ENCODE measurements around the gene NFKBIE. TPM values are rescaled to one million over a fixed set of nuclear protein-coding genes. Genes with fewer than 3 reads are reported as not detected.

NFKBIE gene
- total RNA-seq, 1 experiment from 2014 or later = 24.9 TPM

- BruUV-seq (replicated peaks) = no TSS peak
- no peak for DNase-seq (ENCODE audit: low read depth, low spot score)
Measured at GRCh38 chr6:44300292-44300823, 35.0 kb upstream of the NFKBIE start.

GRCh38 chr6:44298864-44299263 lies 33.5 kb upstream of the NFKBIE start:
- H3K9me3 ChIP-seq (ENCODE audit: control insufficient read depth, insufficient read depth, low read depth, low read length) = no peaks in the 10 kb centered on the region
- POLR2A ChIA-PET = no interaction called here
- H3K4me1 ChIP-seq (ENCODE audit: control insufficient read depth, insufficient read depth, low read length) = peaks cover 8% of the 10 kb centered on the region; the same call in 1 of the 2 replicates
- no peak overlapping the region for H3K4me3 ChIP-seq (ENCODE audit: low read depth in 2 of 2, low read length in 2 of 2)
- no peak for TF ChIP-seq TCF7L2 (IDR thresholded peaks at IDR 0.05; ENCODE audit: low read depth, low read length)
- peak; percentile 55; the same call in 1 of the 2 replicates for TF ChIP-seq POLR2AphosphoS5 (IDR thresholded peaks at IDR 0.05; ENCODE audit: low read depth, low read length)
- TF ChIP-seq SIN3A (IDR thresholded peaks at IDR 0.05; ENCODE audit: borderline replicate concordance, insufficient read depth, low read depth, low read length) = no peak
- no peak for TF ChIP-seq CTCF (IDR thresholded peaks at IDR 0.05)
- no peak for TF ChIP-seq REST (IDR thresholded peaks at IDR 0.05; ENCODE audit: insufficient read depth in 1 of 2, low read depth in 2 of 2, low read length in 1 of 2)
- peaks cover 15% of the 10 kb centered on the region for H3K27me3 ChIP-seq (ENCODE audit: control insufficient read depth, insufficient read depth, low read length)
- ATAC-seq = no peak
- CTCF ChIA-PET = interaction anchor here (0.5 to 1.1 kb wide), 2 partner anchors 31 to 1791 kb away, joined by 4 read pairs; no protein-coding TSS in a partner anchor
- in situ Hi-C loops (cut with HindIII; ENCODE audit: low pct_unique_long_range_greater_than_20kb, low sequenced_read_pairs) = no loop called here
- intact Hi-C loops (cut with micrococcal nuclease; ENCODE audit: unreplicated experiment) = no loop called here
- no peaks in the 10 kb centered on the region for H3K36me3 ChIP-seq (ENCODE audit: control insufficient read depth, insufficient read depth, low read length)
- no peak for DNase-seq (ENCODE audit: low read depth, low spot score)
- H3K27ac ChIP-seq (ENCODE audit: low read length) = no peak overlapping the region
- no TSS peak for BruUV-seq (replicated peaks)

More at GRCh38 chr6:44300292-44300823, 35.0 kb upstream of the NFKBIE start:
- CTCF ChIA-PET = no interaction called here
- TF ChIP-seq REST (IDR thresholded peaks at IDR 0.05; ENCODE audit: insufficient read depth in 1 of 2, low read depth in 2 of 2, low read length in 1 of 2) (no peak), SIN3A (IDR thresholded peaks at IDR 0.05; ENCODE audit: borderline replicate concordance, insufficient read depth, low read depth, low read length) (no peak), POLR2AphosphoS5 (IDR thresholded peaks at IDR 0.05; ENCODE audit: low read depth, low read length) (no peak), TCF7L2 (IDR thresholded peaks at IDR 0.05; ENCODE audit: low read depth, low read length) (no peak), CTCF (IDR thresholded peaks at IDR 0.05) (no peak)
- peaks cover 8% of the 10 kb centered on the region; the same call in 1 of the 2 replicates for H3K4me1 ChIP-seq (ENCODE audit: control insufficient read depth, insufficient read depth, low read length)
- intact Hi-C loops (cut with micrococcal nuclease; ENCODE audit: unreplicated experiment) = no loop called here
- in situ Hi-C loops (cut with HindIII; ENCODE audit: low pct_unique_long_range_greater_than_20kb, low sequenced_read_pairs) = no loop called here
- POLR2A ChIA-PET = no interaction called here
- no peak overlapping the region for H3K4me3 ChIP-seq (ENCODE audit: low read depth in 2 of 2, low read length in 2 of 2)
- H3K36me3 ChIP-seq (ENCODE audit: control insufficient read depth, insufficient read depth, low read length) = no peaks in the 10 kb centered on the region
- ATAC-seq = no peak
- no peak overlapping the region for H3K27ac ChIP-seq (ENCODE audit: low read length)
- H3K27me3 ChIP-seq (ENCODE audit: control insufficient read depth, insufficient read depth, low read length) = peaks cover 15% of the 10 kb centered on the region
- no peaks in the 10 kb centered on the region for H3K9me3 ChIP-seq (ENCODE audit: control insufficient read depth, insufficient read depth, low read depth, low read length)

Measured in Panc1 (cell line).